Nephron (organoid): ENCODE results near the gene NUPR1.

ENCODE experiments used
- H3K27ac Mint-ChIP-seq, 3 experiments: 2 replicates each; pipeline ENCODE4 v1.8.0; 2020; ENCODE audit warnings: mixed read lengths in 3 of 3, mild to moderate bottlenecking in 2 of 3, moderate library complexity in 1 of 3
- H3K27me3 Mint-ChIP-seq: 2 replicates; pipeline ENCODE4 v1.8.0; 2021; ENCODE audit warnings: low read depth, mild to moderate bottlenecking, moderate library complexity, mixed read lengths
- H3K36me3 Mint-ChIP-seq: 2 replicates; pipeline ENCODE4 v1.8.0; 2020; ENCODE audit warnings: low read depth, mixed read lengths
- H3K4me1 Mint-ChIP-seq: 2 replicates; pipeline ENCODE4 v1.8.0; 2020; ENCODE audit warnings: mixed read lengths
- H3K4me3 Mint-ChIP-seq, 3 experiments: 2 replicates each; pipeline ENCODE4 v1.8.0; 2020; ENCODE audit warnings: mild to moderate bottlenecking in 3 of 3, mixed read lengths in 3 of 3, moderate library complexity in 2 of 3
- H3K9me3 Mint-ChIP-seq: 2 replicates; pipeline ENCODE4 v1.8.0; 2020; ENCODE audit warnings: mixed read lengths
- CTCF ChIP-seq, 3 experiments: fragments of 200-600 bp; sonication (generic); IDR thresholded peaks; one replicate each; pipeline ENCODE4 v1.5.0; 2021; ENCODE audit warnings: antibody characterized with exemption in 3 of 3; ENCODE audit not compliant: unreplicated experiment in 3 of 3

The NUPR1 gene

DNA sequence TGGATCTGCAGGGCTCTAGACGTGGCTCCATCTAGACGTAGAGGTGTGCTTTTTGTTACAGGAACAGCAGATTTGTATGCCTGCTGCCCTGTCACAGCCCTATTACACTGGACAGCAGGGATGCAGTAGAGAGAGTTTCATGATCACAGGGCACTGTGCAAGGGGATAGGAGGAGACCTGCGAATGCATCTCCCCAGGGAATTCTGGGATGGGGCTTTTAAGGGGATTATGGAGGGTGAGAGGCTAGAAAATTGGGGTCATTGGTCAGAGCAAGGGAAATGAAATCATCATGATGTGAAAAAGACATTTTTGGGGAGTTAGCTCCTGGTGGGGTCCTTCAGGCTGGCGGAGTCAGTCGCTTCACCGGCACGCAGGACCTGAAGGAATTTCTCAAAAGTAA, 3.9 kb upstream of the NUPR1 start:
- Mint-ChIP-seq H3K36me3 (no peaks in the 10 kb centered on the region), H3K27ac (peak overlapping the region; percentile 12 to 49 (median 41)), H3K4me3 (no peak overlapping the region), H3K4me1 (peaks cover 14% of the 10 kb centered on the region), H3K27me3 (no peaks in the 10 kb centered on the region), H3K9me3 (peaks cover 2% of the 10 kb centered on the region)
- no peak for TF ChIP-seq CTCF (IDR thresholded peaks at IDR 0.05; ENCODE audit: unreplicated experiment in 3 of 3)

- H3K4me1 Mint-ChIP-seq, result peaks cover 23% of the 10 kb centered on the region
- no peak overlapping the region for H3K4me3 Mint-ChIP-seq
- H3K9me3 Mint-ChIP-seq, result peaks cover 2% of the 10 kb centered on the region
- H3K27ac Mint-ChIP-seq, result peak overlapping the region in 2 of 3 experiments; percentile 53 to 67
- TF ChIP-seq CTCF (IDR thresholded peaks at IDR 0.05; ENCODE audit: unreplicated experiment in 3 of 3), result no peak
- no peaks in the 10 kb centered on the region for H3K27me3 Mint-ChIP-seq
- H3K36me3 Mint-ChIP-seq, result no peaks in the 10 kb centered on the region
Measured at GRCh38 chr16:28540346-28540745, 1.6 kb upstream of the NUPR1 start.

- H3K36me3 Mint-ChIP-seq, result no peaks in the 10 kb centered on the region
- H3K27me3 Mint-ChIP-seq, result peaks cover 5% of the 10 kb centered on the region
- peak overlapping the region; percentile 24 to 91 (median 90) for H3K4me3 Mint-ChIP-seq
- peaks cover 2% of the 10 kb centered on the region for H3K9me3 Mint-ChIP-seq
- TF ChIP-seq CTCF (IDR thresholded peaks at IDR 0.05; ENCODE audit: unreplicated experiment in 3 of 3), result no peak
- peaks cover 27% of the 10 kb centered on the region for H3K4me1 Mint-ChIP-seq
- H3K27ac Mint-ChIP-seq, result peak overlapping the region; percentile 89 to 99 (median 99)
Measured at GRCh38 chr16:28537964-28538732, 626 bp downstream of the NUPR1 start.

GRCh38 chr16:28537076-28537475, 1.7 kb downstream of the NUPR1 start:
- peak overlapping the region; percentile 75 to 99 (median 99) for H3K27ac Mint-ChIP-seq
- H3K9me3 Mint-ChIP-seq, result peaks cover 2% of the 10 kb centered on the region
- H3K36me3 Mint-ChIP-seq, result no peaks in the 10 kb centered on the region
- no peak for TF ChIP-seq CTCF (IDR thresholded peaks at IDR 0.05; ENCODE audit: unreplicated experiment in 3 of 3)
- H3K4me1 Mint-ChIP-seq, result peaks cover 30% of the 10 kb centered on the region
- H3K4me3 Mint-ChIP-seq, result peak overlapping the region in 2 of 3 experiments; percentile 64 to 91
- H3K27me3 Mint-ChIP-seq, result peaks cover 5% of the 10 kb centered on the region

- H3K4me1 Mint-ChIP-seq, result peaks cover 32% of the 10 kb centered on the region
- H3K9me3 Mint-ChIP-seq, result peaks cover 2% of the 10 kb centered on the region
- H3K36me3 Mint-ChIP-seq, result no peaks in the 10 kb centered on the region
- H3K27ac Mint-ChIP-seq, result no peak overlapping the region
- H3K4me3 Mint-ChIP-seq, result peak overlapping the region in 1 of 3 experiments; percentile 37
- peaks cover 5% of the 10 kb centered on the region for H3K27me3 Mint-ChIP-seq
- TF ChIP-seq CTCF (IDR thresholded peaks at IDR 0.05; ENCODE audit: unreplicated experiment in 3 of 3), result no peak
Measured at GRCh38 chr16:28534542-28535373, 4.0 kb downstream of the NUPR1 start.
